T-helper 9 cell (primary cell): ENCODE measurements around the gene KIAA0586.

Source experiments
- DNase-seq: peaks from one replicate; pipeline ENCODE4 v3.0.0-alpha.2; 2020

Gene KIAA0586

DNA sequence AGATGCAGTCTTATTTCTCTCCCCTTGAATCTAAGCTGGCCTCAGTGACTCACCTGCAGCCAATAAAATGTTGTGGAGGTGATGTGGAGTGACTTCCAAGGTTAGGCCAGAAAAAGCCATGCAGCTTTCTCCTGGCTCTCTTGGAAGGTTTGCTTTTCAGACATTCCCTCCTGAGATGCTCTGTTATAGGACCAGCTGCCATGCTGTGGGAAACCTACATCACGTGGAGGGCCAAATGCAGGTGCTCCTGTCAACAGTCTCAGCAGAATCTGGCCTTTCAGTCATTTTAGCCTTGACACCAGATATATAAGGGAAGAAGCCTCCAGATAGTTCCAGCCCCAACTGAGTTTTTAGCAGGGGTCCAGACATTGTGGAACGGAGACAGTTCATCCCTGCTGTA, 172.2 kb downstream of the KIAA0586 start:
- no peak for DNase-seq
